Measurements from ENCODE around the gene TCIRG1. TPM values are rescaled to one million over a fixed set of nuclear protein-coding genes. Genes with fewer than 3 reads are reported as not detected.

TCIRG1 gene
- total and polyA plus RNA-seq, 7 experiments from 2014 or later = 27.3 to 381 (median 167) TPM

- Mint-ChIP-seq H3K9me3 (peaks cover 0 to 18% (median 4%) of the 10 kb centered on the region in 11 donors), H3K36me3 (peaks cover 0 to 16% (median 5%) of the 10 kb centered on the region in 5 donors), H3K27ac (no peak overlapping the region), H3K4me1 (peaks cover 8 to 26% (median 19%) of the 10 kb centered on the region in 7 donors), H3K4me3 (no peak overlapping the region), H3K27me3 (no peaks in the 10 kb centered on the region)
- Histone ChIP-seq H3K27me3 (ENCODE audit: control insufficient read depth in 2 of 2, insufficient read depth in 2 of 2, low read length in 2 of 2) (no peaks in the 10 kb centered on the region), H3K9me3 (ENCODE audit: control insufficient read depth in 2 of 3, low read length in 3 of 3) (peaks cover 0 to 8% (median 0%) of the 10 kb centered on the region in 3 experiments), H3K36me3 (ENCODE audit: control insufficient read depth in 2 of 3, insufficient read depth in 3 of 3, low read length in 3 of 3) (peaks cover 0 to 4% (median 0%) of the 10 kb centered on the region in 3 experiments), H3K27ac (ENCODE audit: low read depth, low read length) (no peak overlapping the region), H3K4me1 (ENCODE audit: control insufficient read depth in 2 of 2, insufficient read depth in 2 of 2, low read length in 2 of 2) (peaks cover 5 to 7% of the 10 kb centered on the region in 2 donors), H3K4me3 (ENCODE audit: low read length) (no peak overlapping the region)
- DNase-seq (no peak), ATAC-seq (no peak)
- POLR2A ChIA-PET = no interaction called here
- CTCF ChIA-PET = no interaction called here
- intact Hi-C loops (cut with micrococcal nuclease) = no loop called here
Observed at GRCh38 chr11:68026391-68027105, 12.3 kb upstream of the TCIRG1 start.

- Histone ChIP-seq H3K4me1 (ENCODE audit: control insufficient read depth in 2 of 2, insufficient read depth in 2 of 2, low read length in 2 of 2) (peaks cover 11 to 13% of the 10 kb centered on the region in 2 donors), H3K36me3 (ENCODE audit: control insufficient read depth in 2 of 3, insufficient read depth in 3 of 3, low read length in 3 of 3) (peaks cover 0 to 7% (median 0%) of the 10 kb centered on the region in 3 experiments), H3K9me3 (ENCODE audit: control insufficient read depth in 2 of 3, low read length in 3 of 3) (peaks cover 0 to 8% (median 0%) of the 10 kb centered on the region in 3 experiments), H3K27ac (ENCODE audit: low read depth, low read length) (no peak overlapping the region), H3K27me3 (ENCODE audit: control insufficient read depth in 2 of 2, insufficient read depth in 2 of 2, low read length in 2 of 2) (no peaks in the 10 kb centered on the region), H3K4me3 (ENCODE audit: low read length) (no peak overlapping the region)
- ATAC-seq (no peak), DNase-seq (no peak)
- Mint-ChIP-seq H3K27ac (no peak overlapping the region), H3K4me3 (no peak overlapping the region), H3K4me1 (peaks cover 12 to 32% (median 23%) of the 10 kb centered on the region in 7 donors), H3K27me3 (no peaks in the 10 kb centered on the region), H3K9me3 (peaks cover 0 to 18% (median 4%) of the 10 kb centered on the region in 11 donors), H3K36me3 (peaks cover 0 to 19% (median 8%) of the 10 kb centered on the region in 5 donors)
- ChIA-PET POLR2A (no interaction called here), CTCF (no interaction called here)
- intact Hi-C loops (cut with micrococcal nuclease) = no loop called here
Observed at GRCh38 chr11:68027667-68028066, 11.2 kb upstream of the TCIRG1 start.

- Mint-ChIP-seq H3K27me3 (no peaks in the 10 kb centered on the region), H3K4me1 (peaks cover 12 to 32% (median 23%) of the 10 kb centered on the region in 7 donors), H3K36me3 (peaks cover 2 to 18% (median 9%) of the 10 kb centered on the region in 5 donors), H3K4me3 (peak overlapping the region; percentile 90 to 99 (median 96)), H3K27ac (peak overlapping the region in 4 of 9 donors; percentile 2 to 79 (median 74)), H3K9me3 (peaks cover 0 to 17% (median 4%) of the 10 kb centered on the region in 11 donors)
- Histone ChIP-seq H3K27me3 (ENCODE audit: control insufficient read depth in 2 of 2, insufficient read depth in 2 of 2, low read length in 2 of 2) (no peaks in the 10 kb centered on the region), H3K27ac (ENCODE audit: low read depth, low read length) (no peak overlapping the region), H3K9me3 (ENCODE audit: control insufficient read depth in 2 of 3, low read length in 3 of 3) (peaks cover 0 to 8% (median 0%) of the 10 kb centered on the region in 3 experiments), H3K36me3 (ENCODE audit: control insufficient read depth in 2 of 3, insufficient read depth in 3 of 3, low read length in 3 of 3) (peaks cover 0 to 20% (median 0%) of the 10 kb centered on the region in 3 experiments), H3K4me3 (ENCODE audit: low read length) (no peak overlapping the region), H3K4me1 (ENCODE audit: control insufficient read depth in 2 of 2, insufficient read depth in 2 of 2, low read length in 2 of 2) (peaks cover 11 to 13% of the 10 kb centered on the region in 2 donors)
- intact Hi-C loops (cut with micrococcal nuclease) = no loop called here
- no peak for DNase-seq
- ChIA-PET POLR2A (no interaction called here), CTCF (interaction anchor here (0.6 kb wide), 2 partner anchors 38 to 95 kb away, joined by 3 to 4 read pairs; no protein-coding TSS in a partner anchor)
- no peak for ATAC-seq
Observed at GRCh38 chr11:68028802-68029545, 9.9 kb upstream of the TCIRG1 start.

DNA sequence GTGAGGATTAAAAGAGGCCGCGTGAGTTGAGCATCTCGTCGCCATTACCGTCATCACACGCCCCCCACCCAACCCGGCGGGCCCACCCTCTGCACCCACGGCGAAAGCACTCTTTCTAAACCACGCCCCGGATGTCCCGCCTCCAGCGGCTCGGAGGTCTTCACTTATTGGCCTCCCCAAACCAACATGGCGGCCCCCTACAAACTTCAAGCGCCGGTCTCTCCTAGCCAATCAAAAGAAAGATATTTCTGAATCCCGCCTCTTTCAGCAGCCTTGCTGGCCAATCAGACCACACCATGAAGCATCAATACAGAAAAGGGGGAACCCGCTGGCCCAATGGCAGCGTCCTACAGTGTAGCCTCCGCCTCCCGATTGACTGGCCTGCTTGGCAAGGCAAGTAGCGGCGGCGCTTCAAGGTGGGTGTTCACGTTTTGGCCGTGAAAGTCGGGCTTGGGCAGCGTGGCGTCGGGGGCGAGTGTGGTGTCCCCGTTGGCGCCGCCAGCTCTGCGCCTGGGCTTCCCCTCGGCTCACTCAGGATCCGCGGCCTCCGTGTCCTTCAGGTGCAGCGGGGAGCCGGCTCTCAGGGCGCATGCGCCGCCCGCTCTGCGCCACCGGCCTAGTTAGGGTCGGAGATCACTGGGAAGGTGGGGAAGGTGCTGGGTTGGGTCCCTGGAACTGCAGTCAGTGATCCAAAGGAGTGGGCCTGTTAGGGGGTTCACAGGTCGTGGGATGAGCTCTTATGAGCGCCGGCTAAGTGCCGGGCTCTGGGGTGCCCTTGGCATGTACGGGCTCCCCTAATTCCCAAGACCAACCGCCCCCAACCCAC lies 8.3 kb upstream of the TCIRG1 start, which contains the start of gene NDUFS8:
NDUFS8 (plus strand) TSS at position 364 of the 826 bp plus-strand sequence. CDS start 1,471 bp downstream, outside the sequence.
- H3K4me1 ChIP-seq (ENCODE audit: control insufficient read depth in 2 of 2, insufficient read depth in 2 of 2, low read length in 2 of 2) = peaks cover 11 to 16% of the 10 kb centered on the region in 2 donors
- H3K4me3 ChIP-seq (ENCODE audit: low read length) = peak within 1 kb of the TSS; percentile 98
- H3K36me3 Mint-ChIP-seq = peaks cover 0 to 13% (median 3%) of the 10 kb centered on the region in 5 donors
- H3K27me3 Mint-ChIP-seq = no peaks in the 10 kb centered on the region
- H3K4me3 Mint-ChIP-seq = peak within 1 kb of the TSS; percentile 90 to 99 (median 96)
- peaks cover 0 to 1% (median 0%) of the 10 kb centered on the region in 11 donors for H3K9me3 Mint-ChIP-seq
- peaks cover 0 to 35% (median 0%) of the 10 kb centered on the region in 3 experiments for H3K36me3 ChIP-seq (ENCODE audit: control insufficient read depth in 2 of 3, insufficient read depth in 3 of 3, low read length in 3 of 3)
- H3K4me1 Mint-ChIP-seq = peaks cover 12 to 32% (median 23%) of the 10 kb centered on the region in 7 donors
- H3K9me3 ChIP-seq (ENCODE audit: control insufficient read depth in 2 of 3, low read length in 3 of 3) = no peaks in the 10 kb centered on the region
- peak within 1 kb of the TSS; percentile 97 for H3K27ac ChIP-seq (ENCODE audit: low read depth, low read length)
- peak; percentile 98 for ATAC-seq
- intact Hi-C loops (cut with micrococcal nuclease) = loop anchor here (1.0 to 10.0 kb wide), 14 partner anchors 9 to 1018 kb away; partner anchors contain the start of genes PPP6R3 (in 2 of the 2), C11orf24 (in 1 of the 2), CHKA (in 1 of the 2) and KMT5B (in 1 of the 2)
- DNase-seq = peak; percentile 83 to 99 (median 98)
- H3K27ac Mint-ChIP-seq = peak within 1 kb of the TSS; percentile 73 to 98 (median 92)
- CTCF ChIA-PET = interaction anchor here (0.6 to 0.7 kb wide), 2 partner anchors 168 to 546 kb away, joined by 3 read pairs; no protein-coding TSS in a partner anchor
- no peaks in the 10 kb centered on the region for H3K27me3 ChIP-seq (ENCODE audit: control insufficient read depth in 2 of 2, insufficient read depth in 2 of 2, low read length in 2 of 2)
- POLR2A ChIA-PET = interaction anchor here (0.8 to 1.9 kb wide), 6 partner anchors 8 to 27 kb away, joined by 3 to 6 read pairs (median 4); partner anchors contain the start of gene TCIRG1

GRCh38 chr11:68031144-68031464 lies 7.7 kb upstream of the TCIRG1 start:
- Histone ChIP-seq H3K27ac (ENCODE audit: low read depth, low read length) (peak overlapping the region; percentile 97), H3K36me3 (ENCODE audit: control insufficient read depth in 2 of 3, insufficient read depth in 3 of 3, low read length in 3 of 3) (peaks cover 0 to 37% (median 0%) of the 10 kb centered on the region in 3 experiments), H3K9me3 (ENCODE audit: control insufficient read depth in 2 of 3, low read length in 3 of 3) (no peaks in the 10 kb centered on the region), H3K4me3 (ENCODE audit: low read length) (peak overlapping the region; percentile 98), H3K27me3 (ENCODE audit: control insufficient read depth in 2 of 2, insufficient read depth in 2 of 2, low read length in 2 of 2) (no peaks in the 10 kb centered on the region), H3K4me1 (ENCODE audit: control insufficient read depth in 2 of 2, insufficient read depth in 2 of 2, low read length in 2 of 2) (peaks cover 11 to 16% of the 10 kb centered on the region in 2 donors)
- H3K27ac Mint-ChIP-seq = peak overlapping the region; percentile 73 to 98 (median 92)
- ChIA-PET POLR2A (interaction anchor here (0.8 to 1.9 kb wide), 5 partner anchors 8 to 28 kb away, joined by 3 to 6 read pairs (median 4); partner anchors contain the start of gene TCIRG1), CTCF (interaction anchor here (0.6 to 0.7 kb wide), 2 partner anchors 168 to 547 kb away, joined by 3 read pairs; no protein-coding TSS in a partner anchor)
- peaks cover 0 to 13% (median 3%) of the 10 kb centered on the region in 5 donors for H3K36me3 Mint-ChIP-seq
- H3K9me3 Mint-ChIP-seq = no peaks in the 10 kb centered on the region
- no peaks in the 10 kb centered on the region for H3K27me3 Mint-ChIP-seq
- intact Hi-C loops (cut with micrococcal nuclease) = loop anchor here (2.0 to 10.0 kb wide), 4 partner anchors 184 to 1018 kb away; partner anchors contain the start of genes C11orf24 (in 1 of the 2), KMT5B (in 1 of the 2), PPP6R3 (in 1 of the 2) and TPCN2 (in 1 of the 2)
- peaks cover 12 to 32% (median 23%) of the 10 kb centered on the region in 7 donors for H3K4me1 Mint-ChIP-seq
- peak overlapping the region; percentile 90 to 99 (median 96) for H3K4me3 Mint-ChIP-seq
- ATAC-seq = no peak
- peak in 1 of 9 donors; percentile 29 for DNase-seq

Measured in naive thymus-derived CD4-positive, alpha-beta T cell (primary cell).